Loucy (cell line): ENCODE measurements around the gene RAB10.

ENCODE experiments used
- CTCF ChIP-seq: fragments of 200-600 bp; sonication (generic); conservative IDR thresholded peaks from 2 replicates; pipeline ENCODE4 v1.5.1; 2014; ENCODE audit warnings: mild to moderate bottlenecking, antibody characterized with exemption, low read length
- EZH2phosphoT487 ChIP-seq: fragments of 200-600 bp; IDR thresholded peaks from 2 replicates; pipeline ENCODE4 v1.6.1; 2018; ENCODE audit warnings: antibody characterized with exemption, mild to moderate bottlenecking, moderate library complexity, borderline replicate concordance

- TF ChIP-seq CTCF = no peak
- no peak for TF ChIP-seq EZH2phosphoT487
These were observed 136.9 kb downstream of the RAB10 start for GRCh38 chr2:26170795-26171194.
